ENCODE data around the gene PYCR2. TPM values are rescaled to one million over a fixed set of nuclear protein-coding genes. Genes with fewer than 3 reads are reported as not detected.
"Not testable (repeated sequence)": the region's sequence is repeated elsewhere in the genome, so short reads cannot be mapped to it uniquely, and the experiment has no call there.

PYCR2 gene
- total RNA-seq, 2 experiments from 2014 or later = 132 to 134 TPM

DNA sequence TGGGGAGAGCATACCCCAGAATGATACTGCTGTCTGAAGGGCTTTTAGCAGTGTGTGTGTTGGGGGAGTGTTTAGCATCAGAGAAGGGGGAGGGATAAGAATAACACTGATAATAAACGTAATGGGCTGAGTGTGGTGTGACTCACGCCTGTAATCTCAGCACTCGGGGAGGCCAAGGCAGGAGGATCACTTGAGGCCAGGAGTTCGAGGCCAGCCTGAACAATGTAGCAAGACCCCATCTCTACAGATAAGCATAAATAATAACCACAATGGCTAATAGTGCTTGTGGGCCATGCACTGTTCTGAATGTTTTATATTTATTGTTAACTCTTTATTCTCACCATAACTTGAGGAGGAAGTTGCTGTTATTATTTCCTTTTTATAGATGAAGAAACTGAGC lies 19.5 kb upstream of the PYCR2 start:
- POLR2A ChIA-PET = no interaction called here

DNA sequence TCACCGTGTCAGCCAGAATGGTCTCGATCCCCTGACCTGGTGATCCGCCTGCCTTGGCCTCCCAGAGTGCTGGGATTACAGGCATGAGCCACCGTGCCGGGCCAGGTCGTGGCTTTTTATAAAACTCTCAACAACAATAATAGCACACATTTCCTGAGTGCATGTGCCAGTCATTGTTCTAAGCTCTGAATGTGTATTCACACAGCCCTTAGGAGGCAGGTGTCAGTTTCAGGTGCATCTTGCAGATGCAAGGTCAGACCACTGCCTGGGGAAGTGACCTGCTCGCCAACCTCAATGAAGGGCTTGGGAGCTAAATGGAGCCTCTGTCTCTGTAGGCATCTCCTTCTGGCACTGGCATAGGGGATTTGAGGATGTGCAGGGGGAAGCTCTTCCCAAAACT lies 18.5 kb upstream of the PYCR2 start:
- no peak overlapping the region for H3K27ac Mint-ChIP-seq
- TF ChIP-seq, protein P1, sequence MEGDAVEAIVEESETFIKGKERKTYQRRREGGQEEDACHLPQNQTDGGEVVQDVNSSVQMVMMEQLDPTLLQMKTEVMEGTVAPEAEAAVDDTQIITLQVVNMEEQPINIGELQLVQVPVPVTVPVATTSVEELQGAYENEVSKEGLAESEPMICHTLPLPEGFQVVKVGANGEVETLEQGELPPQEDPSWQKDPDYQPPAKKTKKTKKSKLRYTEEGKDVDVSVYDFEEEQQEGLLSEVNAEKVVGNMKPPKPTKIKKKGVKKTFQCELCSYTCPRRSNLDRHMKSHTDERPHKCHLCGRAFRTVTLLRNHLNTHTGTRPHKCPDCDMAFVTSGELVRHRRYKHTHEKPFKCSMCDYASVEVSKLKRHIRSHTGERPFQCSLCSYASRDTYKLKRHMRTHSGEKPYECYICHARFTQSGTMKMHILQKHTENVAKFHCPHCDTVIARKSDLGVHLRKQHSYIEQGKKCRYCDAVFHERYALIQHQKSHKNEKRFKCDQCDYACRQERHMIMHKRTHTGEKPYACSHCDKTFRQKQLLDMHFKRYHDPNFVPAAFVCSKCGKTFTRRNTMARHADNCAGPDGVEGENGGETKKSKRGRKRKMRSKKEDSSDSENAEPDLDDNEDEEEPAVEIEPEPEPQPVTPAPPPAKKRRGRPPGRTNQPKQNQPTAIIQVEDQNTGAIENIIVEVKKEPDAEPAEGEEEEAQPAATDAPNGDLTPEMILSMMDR (IDR thresholded peaks at IDR 0.05) = no peak
- peaks cover 5% of the 10 kb centered on the region for H3K4me1 Mint-ChIP-seq (ENCODE audit: low read depth)
- H3K36me3 Mint-ChIP-seq (ENCODE audit: low read depth) = no peaks in the 10 kb centered on the region
- DNase-seq (no peak), ATAC-seq (no peak)
- H3K27me3 Mint-ChIP-seq = no peaks in the 10 kb centered on the region
- CTCF ChIA-PET = no interaction called here
- intact Hi-C loops (cut with micrococcal nuclease) = no loop called here
- no peaks in the 10 kb centered on the region for H3K9me3 Mint-ChIP-seq
- no peak overlapping the region for H3K4me3 Mint-ChIP-seq
- POLR2A ChIA-PET = no interaction called here

More for the DNA sequence above, 19.5 kb upstream of the PYCR2 start:
- H3K9me3 Mint-ChIP-seq = no peaks in the 10 kb centered on the region
- TF ChIP-seq, protein P1 (IDR thresholded peaks at IDR 0.05) = no peak
- no peaks in the 10 kb centered on the region for H3K36me3 Mint-ChIP-seq (ENCODE audit: low read depth)
- intact Hi-C loops (cut with micrococcal nuclease) = no loop called here
- DNase-seq (no peak), ATAC-seq (no peak)
- H3K4me3 Mint-ChIP-seq = no peak overlapping the region
- H3K27ac Mint-ChIP-seq = no peak overlapping the region
- H3K27me3 Mint-ChIP-seq = no peaks in the 10 kb centered on the region
- CTCF ChIA-PET = interaction anchor here (2.6 kb wide), 1 partner anchor 19 kb away, joined by 14 read pairs; no protein-coding TSS in a partner anchor
- peaks cover 5% of the 10 kb centered on the region for H3K4me1 Mint-ChIP-seq (ENCODE audit: low read depth)

DNA sequence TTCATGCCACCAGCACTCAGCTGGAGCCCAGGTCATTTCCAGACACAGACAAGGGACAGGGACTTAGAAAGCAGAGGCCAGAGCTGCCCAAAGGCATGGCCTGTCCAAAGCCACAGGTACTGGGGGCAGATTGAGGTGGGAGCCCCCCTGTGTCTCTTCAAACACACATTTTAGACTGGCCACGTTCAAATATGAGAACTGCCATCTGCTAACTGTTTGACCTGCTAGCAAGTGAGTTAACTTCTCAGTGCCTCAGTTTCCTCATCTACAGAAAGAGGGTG lies 17.8 kb upstream of the PYCR2 start:
- TF ChIP-seq, protein P1 (IDR thresholded peaks at IDR 0.05) = no peak
- ATAC-seq (no peak), DNase-seq (no peak)
- ChIA-PET CTCF (interaction anchor here (2.1 kb wide), 1 partner anchor 20 kb away, joined by 10 read pairs; no protein-coding TSS in a partner anchor), POLR2A (no interaction called here)
- intact Hi-C loops (cut with micrococcal nuclease) = no loop called here
- Mint-ChIP-seq H3K36me3 (ENCODE audit: low read depth) (no peaks in the 10 kb centered on the region), H3K27ac (no peak overlapping the region), H3K4me3 (no peak overlapping the region), H3K9me3 (no peaks in the 10 kb centered on the region), H3K27me3 (no peaks in the 10 kb centered on the region), H3K4me1 (ENCODE audit: low read depth) (peaks cover 5% of the 10 kb centered on the region)

DNA sequence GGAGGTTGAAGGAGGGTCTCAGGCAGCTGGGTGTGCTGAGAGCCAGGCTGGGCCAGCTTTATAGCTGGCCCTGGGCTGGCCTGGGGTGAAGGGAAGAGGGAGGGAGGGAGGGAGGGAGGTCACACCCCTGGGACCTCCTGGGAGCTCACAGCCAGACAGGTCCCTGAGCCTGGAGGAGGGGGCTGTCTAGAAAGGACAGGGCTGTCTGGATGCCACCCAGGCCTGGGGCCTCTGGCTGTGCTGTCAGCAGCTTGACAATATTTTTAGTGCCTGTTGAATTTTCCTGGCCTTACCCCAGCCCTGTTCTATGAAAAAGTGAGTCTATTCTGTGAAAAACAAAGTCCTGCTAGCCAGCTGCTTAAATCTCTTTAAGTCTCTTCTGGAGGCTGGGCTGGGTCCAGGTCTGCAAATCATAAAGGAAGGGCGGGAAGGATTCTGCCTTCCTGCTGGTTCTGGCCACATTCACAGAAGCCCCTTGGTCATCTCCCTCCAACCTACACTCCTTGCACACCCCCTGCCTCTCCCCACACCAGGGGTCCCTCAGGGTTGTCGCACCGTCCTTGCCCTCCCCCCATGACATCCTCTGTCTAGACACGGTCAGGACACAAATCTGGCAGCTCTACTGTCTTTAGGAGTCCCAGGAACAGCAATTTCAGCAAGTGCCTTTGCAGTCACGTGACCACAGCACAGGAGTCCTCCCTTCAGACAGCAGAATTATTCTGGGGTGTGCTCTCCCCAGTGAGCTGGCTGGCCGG lies 17.3 kb upstream of the PYCR2 start, which contains the start of gene LEFTY2:
LEFTY2 (minus strand) TSS at position 34 of the 755 bp plus-strand sequence. CDS start 80 bp downstream, outside the sequence.
- DNase-seq = no peak
- H3K4me1 Mint-ChIP-seq (ENCODE audit: low read depth) = peaks cover 5% of the 10 kb centered on the region
- H3K36me3 Mint-ChIP-seq (ENCODE audit: low read depth) = no peaks in the 10 kb centered on the region
- no peaks in the 10 kb centered on the region for H3K27me3 Mint-ChIP-seq
- ATAC-seq = no peak
- intact Hi-C loops (cut with micrococcal nuclease) = no loop called here
- no peak within 1 kb of the TSS for H3K4me3 Mint-ChIP-seq
- POLR2A ChIA-PET = interaction anchor here (0.5 kb wide), 1 partner anchor 184 kb away, joined by 3 read pairs; no protein-coding TSS in a partner anchor
- H3K27ac Mint-ChIP-seq = no peak within 1 kb of the TSS
- H3K9me3 Mint-ChIP-seq = no peaks in the 10 kb centered on the region
- TF ChIP-seq, protein P1 (IDR thresholded peaks at IDR 0.05) = no peak
- CTCF ChIA-PET = interaction anchor here (2.1 kb wide), 1 partner anchor 20 kb away, joined by 10 read pairs; no protein-coding TSS in a partner anchor

DNA sequence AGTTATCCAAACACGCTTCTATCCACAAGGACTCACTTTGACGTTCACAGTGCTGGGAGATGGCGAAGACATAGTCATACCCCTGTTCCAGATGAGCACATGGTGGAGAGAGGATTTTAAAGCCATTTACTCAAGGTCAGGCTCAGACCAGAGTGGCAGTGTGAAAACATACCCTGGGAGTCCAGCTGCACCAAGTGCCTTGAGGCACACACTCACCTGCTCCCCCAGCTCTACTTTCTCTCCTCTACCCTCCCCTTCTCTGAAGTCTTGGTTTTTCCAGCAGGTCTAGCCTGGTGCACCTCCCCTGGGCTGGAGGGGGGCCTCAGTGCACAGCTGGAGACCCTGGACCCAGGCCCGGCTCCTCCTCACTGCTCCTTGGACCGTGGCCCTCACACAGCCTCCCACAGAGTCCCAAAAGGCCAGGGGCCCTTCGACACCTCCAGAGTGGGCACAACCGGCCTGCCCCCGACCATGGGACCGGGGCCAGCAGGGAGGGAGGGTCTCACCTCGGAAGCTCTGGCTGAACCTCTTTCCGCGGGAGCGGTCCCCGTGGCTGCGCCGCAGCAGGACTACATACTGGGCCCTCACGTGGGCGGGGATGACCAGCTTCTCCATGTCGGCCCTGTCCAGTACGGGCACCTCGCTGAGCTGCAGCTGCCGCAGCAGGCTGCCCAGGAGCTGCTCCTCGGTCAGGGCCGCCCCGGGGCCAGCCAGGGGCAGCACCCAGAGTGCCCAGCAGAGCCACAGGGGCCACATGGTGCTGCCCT lies 16.5 kb upstream of the PYCR2 start:
- CTCF ChIA-PET = interaction anchor here (2.1 kb wide), 1 partner anchor 21 kb away, joined by 10 read pairs; no protein-coding TSS in a partner anchor

DNA sequence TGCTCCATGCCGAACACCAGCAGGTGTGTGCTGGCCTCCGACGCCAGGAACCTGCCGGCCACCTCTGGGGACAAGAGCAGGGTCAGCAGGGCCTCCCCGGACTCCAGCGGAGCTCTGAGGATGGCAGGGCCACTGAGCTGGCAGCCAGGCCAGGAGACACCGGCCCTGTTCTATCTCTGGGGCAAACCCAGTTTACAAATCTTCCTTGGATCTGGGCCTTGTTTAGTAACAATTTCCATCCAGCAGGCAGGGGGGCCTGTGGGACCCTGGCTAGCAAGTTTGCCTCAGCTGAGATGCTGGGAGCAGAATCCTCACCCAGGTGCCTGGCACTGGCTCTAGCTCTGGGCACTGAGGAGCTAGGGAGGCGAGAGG lies 15.9 kb upstream of the PYCR2 start:
- H3K4me1 Mint-ChIP-seq (ENCODE audit: low read depth); ATAC-seq; H3K27ac Mint-ChIP-seq; H3K4me3 Mint-ChIP-seq; H3K9me3 Mint-ChIP-seq; POLR2A ChIA-PET; H3K27me3 Mint-ChIP-seq; DNase-seq; H3K36me3 Mint-ChIP-seq (ENCODE audit: low read depth); intact Hi-C loops (cut with micrococcal nuclease): not testable (repeated sequence)
- CTCF ChIA-PET = interaction anchor here (2.1 kb wide), 1 partner anchor 22 kb away, joined by 10 read pairs; no protein-coding TSS in a partner anchor

More for the DNA sequence above, 16.5 kb upstream of the PYCR2 start:
- Mint-ChIP-seq H3K27me3 (no peaks in the 10 kb centered on the region), H3K4me1 (ENCODE audit: low read depth) (peaks cover 5% of the 10 kb centered on the region), H3K36me3 (ENCODE audit: low read depth) (no peaks in the 10 kb centered on the region), H3K27ac (no peak overlapping the region), H3K9me3 (no peaks in the 10 kb centered on the region), H3K4me3 (no peak overlapping the region)
- POLR2A ChIA-PET = interaction anchor here (0.5 kb wide), 1 partner anchor 183 kb away, joined by 3 read pairs; no protein-coding TSS in a partner anchor
- TF ChIP-seq, protein P1 (IDR thresholded peaks at IDR 0.05) = no peak
- ATAC-seq (no peak), DNase-seq (no peak)
- intact Hi-C loops (cut with micrococcal nuclease) = no loop called here

All from activated CD8-positive, alpha-beta T cell treated with anti-CD3 and anti-CD28 coated beads for 36 hours (primary cell).